VCaP (cell line): Measurements from ENCODE around the gene RNU5D-1.

Experiments used
- H3K27ac ChIP-seq: fragments of 450-650 bp; 2 replicates; pipeline ENCODE4 v1.5.1; 2017
- CTCF ChIP-seq: fragments of 450-650 bp; conservative IDR thresholded peaks from 2 replicates; pipeline ENCODE4 v1.5.1; 2017; ENCODE audit warnings: mild to moderate bottlenecking, moderate library complexity

RNU5D-1 gene

GRCh38 chr1:44724296-44724954 is 6.5 kb downstream of the RNU5D-1 start:
- no peak overlapping the region for H3K27ac ChIP-seq
- no peak for TF ChIP-seq CTCF

DNA sequence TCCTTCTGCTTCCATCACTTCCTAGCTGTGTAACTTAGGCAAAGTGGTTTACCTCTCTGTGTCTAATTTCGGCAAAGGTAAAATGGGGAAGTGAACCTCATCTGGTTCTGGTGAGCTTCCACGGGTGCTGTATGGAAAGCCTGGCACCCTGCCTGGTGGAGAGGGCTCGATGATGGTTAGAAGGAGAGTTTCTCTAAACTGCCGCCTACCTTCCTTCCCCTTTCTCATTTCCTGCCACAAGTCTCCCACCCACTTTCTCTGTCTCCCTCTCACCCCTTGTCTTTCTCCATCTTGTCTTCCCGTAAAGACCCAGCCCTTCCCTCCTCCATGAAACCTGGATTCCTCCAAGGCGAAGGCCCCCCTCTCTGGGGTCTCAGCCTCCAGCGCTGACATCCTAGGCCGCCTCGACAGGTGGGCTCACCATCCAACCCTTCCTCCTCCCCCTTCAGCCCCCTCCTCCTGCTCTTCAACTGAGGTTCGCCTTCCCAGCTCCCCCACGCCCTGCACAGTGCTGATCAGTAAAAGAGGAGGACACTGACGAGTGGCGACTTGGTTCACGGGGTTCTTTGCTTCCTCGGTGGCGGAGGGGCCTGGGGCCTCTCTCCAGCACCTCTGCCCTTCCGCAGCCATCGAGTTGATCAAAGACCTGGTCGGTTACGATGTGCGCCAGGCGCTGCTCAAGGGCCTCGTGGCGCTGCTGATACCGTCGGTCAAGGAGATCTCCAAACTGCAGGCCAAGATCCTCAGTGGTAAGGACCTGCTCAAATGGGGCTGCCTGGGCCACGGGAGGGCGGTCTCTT is 7.3 kb downstream of the RNU5D-1 start:
- no peak overlapping the region for H3K27ac ChIP-seq

GRCh38 chr1:44723064-44723463 is 7.9 kb downstream of the RNU5D-1 start:
- no peak for TF ChIP-seq CTCF
- no peak overlapping the region for H3K27ac ChIP-seq

More for the DNA sequence above, 7.3 kb downstream of the RNU5D-1 start:
- no peak for TF ChIP-seq CTCF

GRCh38 chr1:44721485-44722361 is 9.2 kb downstream of the RNU5D-1 start:
- no peak for TF ChIP-seq CTCF
- no peak overlapping the region for H3K27ac ChIP-seq

- no peak overlapping the region for H3K27ac ChIP-seq
- no peak for TF ChIP-seq CTCF
Measured at GRCh38 chr1:44720281-44720680, 10.7 kb downstream of the RNU5D-1 start.

DNA sequence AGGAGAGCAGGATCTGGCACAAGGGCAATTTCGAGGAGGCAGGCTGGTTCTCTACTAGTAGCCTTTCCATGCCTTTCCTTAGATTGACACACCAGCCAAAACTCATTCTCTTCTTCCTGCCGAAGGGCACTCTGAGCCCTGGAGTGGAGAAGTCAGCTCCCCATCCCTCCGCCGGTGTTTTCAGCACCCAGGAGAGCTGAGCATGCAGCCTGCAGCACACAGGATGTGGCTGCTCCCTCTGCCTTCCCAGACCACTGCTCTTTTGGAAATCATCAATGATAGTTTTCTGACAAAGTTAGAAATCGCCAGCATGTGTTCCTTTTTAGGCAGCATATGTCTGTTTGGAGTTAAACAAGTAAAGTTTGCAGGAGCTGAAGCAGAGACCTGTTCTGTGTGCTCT is 11.7 kb downstream of the RNU5D-1 start:
- no peak for TF ChIP-seq CTCF
- H3K27ac ChIP-seq, result no peak overlapping the region

- TF ChIP-seq CTCF, result no peak
- H3K27ac ChIP-seq, result no peak overlapping the region
Measured at GRCh38 chr1:44718091-44718490, 12.9 kb downstream of the RNU5D-1 start.
